GM12872 (cell line): ENCODE results near the gene GGNBP2.

Experiments used
- TF ChIP-seq, protein P1 (sequence below): IDR thresholded peaks from 3 replicates; pipeline ENCODE4 v1.5.1; 2011; ENCODE audit warnings: low read depth, mild to moderate bottlenecking, low read length, moderate library complexity; ENCODE audit not compliant: insufficient read depth

The GGNBP2 gene

GRCh38 chr17:36501351-36501750 is 43.4 kb upstream of the GGNBP2 start:
- TF ChIP-seq, protein P1, sequence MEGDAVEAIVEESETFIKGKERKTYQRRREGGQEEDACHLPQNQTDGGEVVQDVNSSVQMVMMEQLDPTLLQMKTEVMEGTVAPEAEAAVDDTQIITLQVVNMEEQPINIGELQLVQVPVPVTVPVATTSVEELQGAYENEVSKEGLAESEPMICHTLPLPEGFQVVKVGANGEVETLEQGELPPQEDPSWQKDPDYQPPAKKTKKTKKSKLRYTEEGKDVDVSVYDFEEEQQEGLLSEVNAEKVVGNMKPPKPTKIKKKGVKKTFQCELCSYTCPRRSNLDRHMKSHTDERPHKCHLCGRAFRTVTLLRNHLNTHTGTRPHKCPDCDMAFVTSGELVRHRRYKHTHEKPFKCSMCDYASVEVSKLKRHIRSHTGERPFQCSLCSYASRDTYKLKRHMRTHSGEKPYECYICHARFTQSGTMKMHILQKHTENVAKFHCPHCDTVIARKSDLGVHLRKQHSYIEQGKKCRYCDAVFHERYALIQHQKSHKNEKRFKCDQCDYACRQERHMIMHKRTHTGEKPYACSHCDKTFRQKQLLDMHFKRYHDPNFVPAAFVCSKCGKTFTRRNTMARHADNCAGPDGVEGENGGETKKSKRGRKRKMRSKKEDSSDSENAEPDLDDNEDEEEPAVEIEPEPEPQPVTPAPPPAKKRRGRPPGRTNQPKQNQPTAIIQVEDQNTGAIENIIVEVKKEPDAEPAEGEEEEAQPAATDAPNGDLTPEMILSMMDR, result no peak

DNA sequence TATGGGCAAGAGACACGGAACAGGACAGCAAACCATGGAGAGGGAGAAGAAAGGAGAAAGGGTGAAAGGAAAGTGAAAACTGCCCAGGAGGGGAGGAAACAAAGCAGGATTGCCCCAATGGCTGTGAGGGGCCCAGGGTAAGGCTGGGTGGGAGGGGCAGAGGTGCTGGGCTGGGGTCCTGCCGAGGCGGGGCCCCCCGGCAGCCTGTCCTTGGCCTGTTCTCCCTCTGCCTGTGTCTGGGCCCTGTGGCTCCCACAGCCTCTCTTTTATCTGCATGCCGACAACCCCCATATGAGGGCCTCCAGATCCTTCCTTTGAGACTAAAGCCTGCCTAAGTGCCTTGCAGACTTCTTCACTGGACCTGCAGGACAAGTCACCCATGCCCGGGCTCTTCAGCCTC is 42.8 kb upstream of the GGNBP2 start:
- TF ChIP-seq, protein P1, result no peak

GRCh38 chr17:36503456-36504155 is 41.1 kb upstream of the GGNBP2 start:
- TF ChIP-seq, protein P1, result no peak

DNA sequence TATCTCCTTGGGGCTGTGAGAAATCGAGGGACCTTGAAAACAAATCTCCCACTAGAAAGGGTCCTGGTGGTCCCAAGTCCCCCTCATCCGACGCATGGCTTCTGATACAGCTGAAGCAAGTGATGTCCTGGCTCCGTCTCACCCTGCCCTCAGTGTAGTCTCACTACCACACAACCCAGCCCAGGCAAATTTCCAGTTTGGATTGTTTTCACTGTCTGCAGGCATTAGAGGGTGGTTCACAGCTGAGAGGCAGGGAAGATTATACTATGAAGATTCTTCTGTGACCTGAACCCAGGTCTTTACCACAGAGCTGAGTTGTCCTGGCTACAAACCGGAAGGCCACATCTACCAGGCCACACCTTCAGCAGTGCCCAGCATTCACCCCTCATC is 40.6 kb upstream of the GGNBP2 start:
- TF ChIP-seq, protein P1, result no peak

DNA sequence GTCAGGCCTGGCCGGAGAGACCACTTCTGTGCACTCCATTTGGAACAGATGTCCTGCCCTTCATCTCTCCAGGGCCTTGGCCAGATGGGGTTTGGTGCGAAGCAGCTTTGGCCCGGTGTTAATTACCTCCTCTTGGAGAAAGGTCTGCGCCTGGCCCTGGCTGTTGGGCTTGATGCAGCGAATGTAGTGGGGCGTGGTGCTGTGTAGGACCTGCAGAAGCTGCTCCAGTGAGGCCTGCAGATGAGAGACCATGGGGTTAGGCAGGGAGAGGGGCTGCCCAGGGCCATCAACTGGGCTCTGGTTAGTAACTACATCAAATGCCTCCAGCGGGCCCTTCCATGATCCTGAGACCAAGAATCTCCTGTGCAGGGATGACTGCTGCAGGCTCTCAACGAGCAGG is 39.5 kb upstream of the GGNBP2 start:
- TF ChIP-seq, protein P1, result no peak

DNA sequence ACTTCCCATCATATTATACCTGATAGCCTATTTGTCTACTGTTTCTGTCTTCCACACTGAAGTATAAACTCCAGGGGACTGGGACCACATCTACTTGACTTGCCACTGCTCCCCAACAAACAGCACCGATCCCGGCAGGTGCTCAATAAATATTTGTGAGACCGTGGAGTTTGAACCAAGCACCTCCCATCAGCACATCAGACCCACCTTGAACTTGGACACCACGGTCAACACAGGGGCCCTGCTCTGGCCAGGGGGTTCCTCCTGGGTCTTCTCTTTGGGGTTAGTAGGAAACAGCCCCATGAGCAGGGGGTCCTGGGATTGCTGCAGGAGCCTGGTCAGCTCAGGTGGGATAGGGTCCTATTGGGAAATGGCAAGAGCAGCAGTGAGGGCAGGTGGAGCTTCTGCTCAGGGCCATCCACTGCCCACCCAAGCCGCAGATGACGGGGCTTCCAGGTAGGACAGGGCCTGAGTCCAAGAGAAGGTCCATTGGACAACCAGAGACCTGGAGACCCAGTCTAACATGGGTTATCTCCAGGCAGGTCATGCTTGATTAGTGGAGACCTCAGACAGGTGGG is 38.4 kb upstream of the GGNBP2 start:
- TF ChIP-seq, protein P1, result no peak

- TF ChIP-seq, protein P1, result no peak
Observed at GRCh38 chr17:36506831-36507230, 37.9 kb upstream of the GGNBP2 start.

GRCh38 chr17:36507266-36507665 is 37.5 kb upstream of the GGNBP2 start:
- TF ChIP-seq, protein P1, result no peak
